ENCODE results near the gene F8A2.
"Not testable (repeated sequence)": the region's sequence is repeated elsewhere in the genome, so short reads cannot be mapped to it uniquely, and the experiment has no call there.

The F8A2 gene

GRCh38 chrX:155389634-155390033 is 7.7 kb downstream of the F8A2 start:
- H3K4me3 ChIP-seq (replicated peaks in 1 of 2; ENCODE audit: low read depth in 2 of 2, low read length in 2 of 2): no peak overlapping the region
- TF ChIP-seq CTCF (IDR thresholded peaks at IDR 0.05; ENCODE audit: low read depth, low read length): no peak
- DNase-seq (ENCODE audit: low read depth in 2 of 2): no peak

- H3K4me3 ChIP-seq (replicated peaks in 1 of 2; ENCODE audit: low read depth in 2 of 2, low read length in 2 of 2); DNase-seq (ENCODE audit: low read depth in 2 of 2): not testable (repeated sequence)
Measured at GRCh38 chrX:155394747-155395276, 12.9 kb downstream of the F8A2 start.

- no peak overlapping the region for H3K4me3 ChIP-seq (replicated peaks in 1 of 2; ENCODE audit: low read depth in 2 of 2, low read length in 2 of 2)
- no peak for DNase-seq (ENCODE audit: low read depth in 2 of 2)
- no peak for TF ChIP-seq CTCF (IDR thresholded peaks at IDR 0.05; ENCODE audit: low read depth, low read length)
Measured at GRCh38 chrX:155406429-155406828, 24.5 kb downstream of the F8A2 start.

GRCh38 chrX:155417769-155418168 is 35.9 kb downstream of the F8A2 start:
- H3K4me3 ChIP-seq (replicated peaks in 1 of 2; ENCODE audit: low read depth in 2 of 2, low read length in 2 of 2): no peak overlapping the region
- DNase-seq (ENCODE audit: low read depth in 2 of 2): no peak
- TF ChIP-seq CTCF (IDR thresholded peaks at IDR 0.05; ENCODE audit: low read depth, low read length): no peak

Measured in cardiac fibroblast (primary cell).